GM21528 (cell line): Measurements from ENCODE around the gene TFE3.
A peak's percentile ranks its signal among the peaks of the same experiment; 100 is the strongest.
"Not testable (repeated sequence)": the region's sequence is repeated elsewhere in the genome, so short reads cannot be mapped to it uniquely, and the experiment has no call there.

ENCODE experiments used
- ATAC-seq: cut with Tn5 transposase; IDR thresholded peaks from one replicate; pipeline ENCODE4 v1.9.1; 2021; ENCODE audit warnings: mild to moderate bottlenecking, moderate library complexity; ENCODE audit not compliant: unreplicated experiment, low FRiP score

TFE3 gene

GRCh38 chrX:49002091-49002935 lies 40.8 kb downstream of the TFE3 start, which contains the start of gene GRIPAP1:
Gene GRIPAP1 (minus strand): TSS chrX:49002264. CDS start chrX:49002229, 35 bp downstream.
- peak; percentile 86 for ATAC-seq

- peak; percentile 32 for ATAC-seq
Observed at GRCh38 chrX:49001521-49002090, 41.6 kb downstream of the TFE3 start.

GRCh38 chrX:49000636-49001035 lies 42.5 kb downstream of the TFE3 start:
- no peak for ATAC-seq

GRCh38 chrX:48999030-48999429 lies 44.1 kb downstream of the TFE3 start:
- no peak for ATAC-seq

GRCh38 chrX:48998391-48998790 lies 44.8 kb downstream of the TFE3 start:
- no peak for ATAC-seq

GRCh38 chrX:48997865-48998264 lies 45.3 kb downstream of the TFE3 start:
- no peak for ATAC-seq

- ATAC-seq, result no peak
Observed at GRCh38 chrX:48997455-48997854, 45.7 kb downstream of the TFE3 start.

GRCh38 chrX:48996969-48997368 lies 46.2 kb downstream of the TFE3 start:
- no peak for ATAC-seq

- ATAC-seq, result no peak
Observed at GRCh38 chrX:48992341-48992740, 50.8 kb downstream of the TFE3 start.

GRCh38 chrX:48989483-48989882 lies 53.7 kb downstream of the TFE3 start:
- ATAC-seq, result no peak

- ATAC-seq, result no peak
Observed at GRCh38 chrX:48983896-48984295, 59.3 kb downstream of the TFE3 start.

GRCh38 chrX:48983081-48983480 lies 60.1 kb downstream of the TFE3 start:
- ATAC-seq, result no peak

- ATAC-seq, result no peak
Observed at GRCh38 chrX:48981178-48981577, 62.0 kb downstream of the TFE3 start.

- not testable (repeated sequence) for ATAC-seq
Observed at GRCh38 chrX:48980341-48980740, 62.8 kb downstream of the TFE3 start.
